Loucy (cell line): ENCODE results near the gene C17orf107.

Source experiments
- H2AFZ ChIP-seq: fragments of 200-600 bp; sonication (generic); 2 replicates; pipeline ENCODE4 v1.6.0; 2016; ENCODE audit warnings: antibody characterized with exemption, mild to moderate bottlenecking, low read length, moderate library complexity
- H3F3A ChIP-seq: fragments of 200-600 bp; 2 replicates; pipeline ENCODE4 v1.6.0; 2016; ENCODE audit warnings: antibody characterized with exemption, low read depth, mild to moderate bottlenecking
- H3K27me3 ChIP-seq: fragments of 200-600 bp; sonication (generic); 2 replicates; pipeline ENCODE4 v1.6.1; 2014; ENCODE audit warnings: low read length, mild to moderate bottlenecking; ENCODE audit not compliant: insufficient read depth, poor library complexity, severe bottlenecking
- H3K36me3 ChIP-seq: fragments of 200-600 bp; sonication (generic); 2 replicates; pipeline ENCODE4 v1.6.1; 2016; ENCODE audit warnings: low read length; ENCODE audit not compliant: insufficient read depth
- H3K4me1 ChIP-seq: fragments of 200-600 bp; sonication (generic); 2 replicates; pipeline ENCODE4 v1.5.1; 2014; ENCODE audit warnings: low read length, mild to moderate bottlenecking; ENCODE audit not compliant: insufficient read depth, poor library complexity, severe bottlenecking
- H3K4me2 ChIP-seq: fragments of 200-600 bp; sonication (generic); 2 replicates; pipeline ENCODE4 v1.6.0; 2014; ENCODE audit warnings: antibody characterized with exemption, low read length, low read depth, mild to moderate bottlenecking; ENCODE audit not compliant: poor library complexity, severe bottlenecking
- H3K4me3 ChIP-seq: fragments of 200-600 bp; sonication (generic); 2 replicates; pipeline ENCODE4 v1.5.1; 2014; ENCODE audit warnings: low read length, mild to moderate bottlenecking, mixed read lengths; ENCODE audit not compliant: poor library complexity, severe bottlenecking
- H3K79me2 ChIP-seq: fragments of 200-600 bp; sonication (generic); 2 replicates; pipeline ENCODE4 v1.6.1; 2014; ENCODE audit warnings: low read length; ENCODE audit not compliant: insufficient read depth
- H3K9ac ChIP-seq: fragments of 200-600 bp; sonication (generic); 2 replicates; pipeline ENCODE4 v1.6.0; 2014; ENCODE audit warnings: mild to moderate bottlenecking, low read depth, low read length, moderate library complexity; ENCODE audit not compliant: poor library complexity, severe bottlenecking
- H3K9me2 ChIP-seq: fragments of 200-600 bp; sonication (generic); replicated peaks from 2 replicates; pipeline ENCODE4 v1.6.1; 2016; ENCODE audit warnings: low read depth, low read length, mixed read lengths
- H3K9me3 ChIP-seq: fragments of 200-600 bp; sonication (generic); 2 replicates; pipeline ENCODE4 v1.6.1; 2014; ENCODE audit warnings: mild to moderate bottlenecking, antibody characterized with exemption, low read length, low read depth; ENCODE audit not compliant: insufficient read depth
- H4K20me1 ChIP-seq: fragments of 200-600 bp; sonication (generic); 2 replicates; pipeline ENCODE4 v1.6.0; 2014; ENCODE audit warnings: antibody characterized with exemption, low read length, mild to moderate bottlenecking; ENCODE audit not compliant: insufficient read depth, poor library complexity, severe bottlenecking
- CTCF ChIP-seq: fragments of 200-600 bp; sonication (generic); conservative IDR thresholded peaks from 2 replicates; pipeline ENCODE4 v1.5.1; 2014; ENCODE audit warnings: mild to moderate bottlenecking, antibody characterized with exemption, low read length
- EZH2phosphoT487 ChIP-seq: fragments of 200-600 bp; IDR thresholded peaks from 2 replicates; pipeline ENCODE4 v1.6.1; 2018; ENCODE audit warnings: antibody characterized with exemption, mild to moderate bottlenecking, moderate library complexity, borderline replicate concordance

Gene C17orf107

GRCh38 chr17:4852567-4853207 is 46.6 kb upstream of the C17orf107 start:
- Histone ChIP-seq H3F3A (no peaks in the 10 kb centered on the region), H4K20me1 (peaks cover 48% of the 10 kb centered on the region), H3K4me3 (no peak overlapping the region), H3K9me2 (no peaks in the 10 kb centered on the region), H3K27me3 (no peaks in the 10 kb centered on the region), H3K4me1 (peaks cover 1% of the 10 kb centered on the region), H3K36me3 (no peaks in the 10 kb centered on the region), H3K9me3 (no peaks in the 10 kb centered on the region), H2AFZ (no peak overlapping the region), H3K9ac (no peak overlapping the region), H3K79me2 (peaks cover 6% of the 10 kb centered on the region; the same call in 1 of the 2 replicates), H3K4me2 (no peak overlapping the region)
- TF ChIP-seq EZH2phosphoT487 (no peak), CTCF (no peak)

DNA sequence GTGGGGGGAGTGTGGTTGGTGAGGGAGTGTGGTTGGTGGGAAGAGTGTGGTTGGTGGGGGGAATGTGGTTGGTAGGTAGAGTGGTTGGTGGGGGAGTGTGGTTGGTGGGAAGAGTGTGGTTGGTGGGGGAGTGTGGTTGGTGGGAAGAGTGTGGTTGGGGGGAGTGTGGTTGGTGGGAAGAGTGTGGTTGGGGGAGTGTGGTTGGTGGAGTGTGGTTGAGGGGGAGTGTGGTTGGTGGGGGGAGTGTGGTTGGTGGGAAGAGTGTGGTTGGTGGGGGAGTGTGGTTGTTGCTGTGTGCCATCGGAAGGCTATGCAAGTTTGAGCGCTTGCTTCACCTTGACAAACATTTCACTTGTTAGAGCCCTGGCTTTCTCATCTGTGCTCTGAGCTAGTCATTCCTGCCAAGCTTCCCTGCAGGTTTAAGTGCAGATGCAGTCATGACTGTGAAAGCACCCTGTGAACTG is 46.1 kb upstream of the C17orf107 start:
- Histone ChIP-seq H3K36me3 (no peaks in the 10 kb centered on the region), H3K27me3 (no peaks in the 10 kb centered on the region), H3F3A (no peaks in the 10 kb centered on the region), H3K4me1 (peaks cover 5% of the 10 kb centered on the region), H2AFZ (no peak overlapping the region), H3K4me3 (no peak overlapping the region), H3K9ac (no peak overlapping the region), H3K9me2 (no peaks in the 10 kb centered on the region), H3K9me3 (no peaks in the 10 kb centered on the region), H3K4me2 (no peak overlapping the region), H3K79me2 (peaks cover 3% of the 10 kb centered on the region; the same call in 1 of the 2 replicates), H4K20me1 (peaks cover 50% of the 10 kb centered on the region)
- TF ChIP-seq EZH2phosphoT487 = no peak

DNA sequence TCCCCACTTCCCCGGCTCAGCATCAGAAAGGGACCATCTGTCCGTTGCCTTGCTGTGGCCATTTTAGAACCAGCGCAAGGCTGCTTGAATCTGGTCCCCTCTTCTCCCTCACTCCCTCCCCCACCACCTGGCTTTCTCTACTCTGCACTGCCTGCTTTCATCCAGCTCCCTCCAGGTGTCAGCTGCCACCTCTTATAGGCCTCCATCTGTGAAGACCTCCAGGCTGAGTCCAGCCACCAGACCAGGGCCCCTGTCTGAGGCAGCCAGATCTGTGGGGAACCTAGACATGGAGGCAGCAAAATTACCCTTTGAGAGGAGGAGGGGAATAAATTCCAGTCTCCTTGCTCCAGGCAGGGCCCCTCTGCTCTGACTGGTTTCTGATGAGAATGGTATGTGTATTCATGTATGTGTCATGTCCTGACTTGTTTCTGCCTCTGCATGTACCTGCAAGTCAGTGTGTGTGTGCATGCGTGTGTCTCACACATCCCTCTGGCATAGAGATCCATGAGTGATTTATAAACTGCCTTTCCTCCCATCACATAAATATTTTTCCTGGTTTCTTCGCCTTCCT is 45.1 kb upstream of the C17orf107 start:
- Histone ChIP-seq H3F3A (no peaks in the 10 kb centered on the region), H3K36me3 (no peaks in the 10 kb centered on the region; the same call in 1 of the 2 replicates), H3K4me1 (peaks cover 5% of the 10 kb centered on the region), H3K4me2 (no peak overlapping the region), H3K79me2 (peaks cover 3% of the 10 kb centered on the region; the same call in 1 of the 2 replicates), H3K27me3 (no peaks in the 10 kb centered on the region), H3K9me2 (no peaks in the 10 kb centered on the region), H3K9ac (no peak overlapping the region), H3K9me3 (no peaks in the 10 kb centered on the region), H4K20me1 (peaks cover 47% of the 10 kb centered on the region), H3K4me3 (no peak overlapping the region), H2AFZ (no peak overlapping the region)
- TF ChIP-seq EZH2phosphoT487 (no peak), CTCF (no peak)
